Measurements from ENCODE around the gene CWC22. TPM values are rescaled to one million over a fixed set of nuclear protein-coding genes. Genes with fewer than 3 reads are reported as not detected.
A peak's percentile ranks its signal among the peaks of the same experiment; 100 is the strongest.

The CWC22 gene
- total and polyA plus RNA-seq, 2 of the 13 experiments (the other 11 are each of a cell fraction or from before 2014, with no cell fraction given), result 5.7 to 29.2 TPM

DNA sequence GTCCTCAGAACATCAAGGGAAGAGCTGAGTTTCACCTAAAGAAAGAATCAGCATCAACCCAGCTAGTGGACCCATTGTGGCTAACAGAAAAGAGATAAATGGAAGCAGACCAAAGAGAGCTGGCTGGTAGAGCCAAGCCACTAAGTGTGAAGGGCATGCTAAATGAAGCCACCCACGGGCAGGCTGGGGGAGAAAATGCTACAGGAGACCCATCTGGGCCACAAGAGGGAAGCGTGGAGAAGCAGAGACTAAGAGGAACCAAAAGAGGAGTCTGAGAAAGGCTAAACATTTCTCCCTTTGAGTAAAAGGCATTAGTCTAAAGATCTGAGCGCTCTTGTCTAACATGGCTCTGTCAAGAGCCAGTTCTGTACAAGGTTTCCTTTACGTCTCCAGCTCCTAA is 15.8 kb downstream of the CWC22 start (continued):
- TF ChIP-seq, protein P1, sequence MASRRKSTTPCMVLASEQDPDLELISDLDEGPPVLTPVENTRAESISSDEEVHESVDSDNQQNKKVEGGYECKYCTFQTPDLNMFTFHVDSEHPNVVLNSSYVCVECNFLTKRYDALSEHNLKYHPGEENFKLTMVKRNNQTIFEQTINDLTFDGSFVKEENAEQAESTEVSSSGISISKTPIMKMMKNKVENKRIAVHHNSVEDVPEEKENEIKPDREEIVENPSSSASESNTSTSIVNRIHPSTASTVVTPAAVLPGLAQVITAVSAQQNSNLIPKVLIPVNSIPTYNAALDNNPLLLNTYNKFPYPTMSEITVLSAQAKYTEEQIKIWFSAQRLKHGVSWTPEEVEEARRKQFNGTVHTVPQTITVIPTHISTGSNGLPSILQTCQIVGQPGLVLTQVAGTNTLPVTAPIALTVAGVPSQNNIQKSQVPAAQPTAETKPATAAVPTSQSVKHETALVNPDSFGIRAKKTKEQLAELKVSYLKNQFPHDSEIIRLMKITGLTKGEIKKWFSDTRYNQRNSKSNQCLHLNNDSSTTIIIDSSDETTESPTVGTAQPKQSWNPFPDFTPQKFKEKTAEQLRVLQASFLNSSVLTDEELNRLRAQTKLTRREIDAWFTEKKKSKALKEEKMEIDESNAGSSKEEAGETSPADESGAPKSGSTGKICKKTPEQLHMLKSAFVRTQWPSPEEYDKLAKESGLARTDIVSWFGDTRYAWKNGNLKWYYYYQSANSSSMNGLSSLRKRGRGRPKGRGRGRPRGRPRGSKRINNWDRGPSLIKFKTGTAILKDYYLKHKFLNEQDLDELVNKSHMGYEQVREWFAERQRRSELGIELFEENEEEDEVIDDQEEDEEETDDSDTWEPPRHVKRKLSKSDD (CRISPR knock-in tag; IDR thresholded peaks at IDR 0.05; ENCODE audit: low read depth), result no peak
- TF ChIP-seq ZNF510 (CRISPR knock-in tag; IDR thresholded peaks at IDR 0.05; ENCODE audit: low read depth) (no peak), RXRA (CRISPR knock-in tag; IDR thresholded peaks at IDR 0.05) (no peak), CBX2 (IDR thresholded peaks at IDR 0.05; ENCODE audit: low read depth, low read length) (no peak), CBX2 (CRISPR knock-in tag; IDR thresholded peaks at IDR 0.05; ENCODE audit: low read depth) (no peak)

DNA sequence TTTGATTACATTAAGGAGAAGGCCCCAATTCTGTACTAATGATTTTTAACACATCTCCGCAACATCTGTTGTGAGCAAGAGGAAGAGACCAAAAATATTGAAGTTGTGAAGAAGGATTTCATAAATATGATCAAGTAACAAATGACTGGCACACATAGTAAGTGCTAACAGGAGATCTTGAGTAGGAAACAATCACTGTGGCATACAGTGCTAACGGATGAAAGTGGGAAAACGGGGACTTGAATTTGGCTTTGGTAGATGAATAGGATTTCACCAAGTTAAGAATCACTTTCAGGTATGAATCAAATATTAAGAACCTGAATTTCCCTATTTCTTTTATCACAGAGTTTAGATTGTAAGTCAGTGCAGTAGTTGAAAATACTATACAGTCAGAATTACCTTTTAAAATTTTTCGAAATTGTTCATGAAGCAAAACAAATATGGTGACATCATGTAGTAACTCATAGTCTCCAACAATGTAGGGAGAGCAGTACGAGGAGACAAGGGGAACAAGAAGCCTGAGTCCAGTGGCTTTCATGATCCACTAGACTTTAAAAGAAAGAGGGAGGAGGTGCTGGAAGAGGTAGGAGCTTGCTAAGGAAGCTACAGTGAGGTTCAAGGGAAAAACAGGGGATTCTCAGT is 16.3 kb downstream of the CWC22 start:
- peaks cover 17% of the 10 kb centered on the region for H3K79me2 ChIP-seq (ENCODE audit: insufficient read depth, low read length)
- TF ChIP-seq HOXA7 (CRISPR knock-in tag; IDR thresholded peaks at IDR 0.05) (no peak), SAP130 (CRISPR knock-in tag; IDR thresholded peaks at IDR 0.05; ENCODE audit: low read depth) (no peak), ATF7 (IDR thresholded peaks at IDR 0.05) (peak; percentile 76), ATF7 (CRISPR knock-in tag; IDR thresholded peaks at IDR 0.05) (no peak)
- CTCF ChIA-PET (ENCODE audit: low intra/inter-chr PET ratio, low total read pairs), result no interaction called here

More for the DNA sequence above, 16.3 kb downstream of the CWC22 start:
- peaks cover 7% of the 10 kb centered on the region for H4K20me1 ChIP-seq (ENCODE audit: insufficient read depth, low read length)
- H3K9me3 ChIP-seq (ENCODE audit: low read length), result no peaks in the 10 kb centered on the region
- DNase-seq (ENCODE audit: low spot score), result no peak
- no peak for ATAC-seq
- H3K27ac ChIP-seq (ENCODE audit: extremely low read length, insufficient read depth, low read length), result no peak overlapping the region
- H3K27me3 ChIP-seq (ENCODE audit: control insufficient read depth in 1 of 2, insufficient read depth in 2 of 2, low read length in 2 of 2), result no peaks in the 10 kb centered on the region
- POLR2A ChIA-PET, result no interaction called here
- H3K36me3 ChIP-seq (replicated peaks in 1 of 2; ENCODE audit: control insufficient read depth in 1 of 2, insufficient read depth in 2 of 2, low read length in 2 of 2), result peaks cover 15 to 57% of the 10 kb centered on the region in 2 experiments
- H3K9ac ChIP-seq (ENCODE audit: insufficient read depth, low read depth, low read length), result no peak overlapping the region
- no TSS peak for BruUV-seq (replicated peaks)
- no peak for FAIRE-seq
- WGBS (ENCODE audit: low lambda C conversion rate), result 74% methylated on average over 5 of the region's 5 CpGs
- H3K4me1 ChIP-seq (ENCODE audit: insufficient read depth, low read length), result no peaks in the 10 kb centered on the region
- intact Hi-C loops (cut with micrococcal nuclease; ENCODE audit: unreplicated experiment), result loop anchor here (5.0 kb wide), 1 partner anchor 87 kb away; no protein-coding TSS in a partner anchor
- H3K4me2 ChIP-seq (ENCODE audit: low read depth, low read length), result no peak overlapping the region
- no peak overlapping the region for H2AFZ ChIP-seq (ENCODE audit: low read length)
- H3K4me3 ChIP-seq (replicated peaks in 1 of 3; ENCODE audit: insufficient read depth in 1 of 3, low read depth in 2 of 3, low read length in 3 of 3), result no peak overlapping the region
- in situ Hi-C loops (cut with HindIII; ENCODE audit: extremely low pct_ligation_motif_present, low pct_unique_long_range_greater_than_20kb), result no loop called here
